ENCODE results near the gene ORAI2.

The ORAI2 gene

DNA sequence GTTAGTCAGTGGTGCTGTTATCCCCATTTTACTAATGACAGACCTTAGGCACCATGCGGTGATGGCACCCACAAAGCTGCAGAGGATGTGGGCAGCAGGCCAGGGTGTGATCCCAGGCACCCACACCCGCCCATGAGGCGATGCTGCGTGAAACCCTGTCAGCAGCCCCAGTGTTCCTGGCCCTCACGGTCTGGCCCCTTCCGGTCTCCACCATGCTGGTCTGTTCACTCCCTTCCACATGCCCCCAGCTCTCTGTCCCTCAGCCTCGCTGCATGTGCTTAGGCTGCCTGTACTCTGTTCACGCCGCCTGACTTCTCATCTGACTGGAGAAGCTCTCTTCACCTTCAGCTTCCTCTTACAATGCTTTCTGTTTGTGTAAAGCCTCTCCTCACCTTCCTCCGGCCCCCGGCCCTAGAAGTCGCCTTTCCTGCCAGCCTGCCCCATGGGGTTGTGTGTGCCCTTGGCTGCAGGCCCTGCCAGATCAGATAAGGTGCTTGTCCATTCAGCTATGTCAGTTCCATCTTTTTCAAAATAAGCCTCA is 17.6 kb upstream of the ORAI2 start:
- no peak for DNase-seq

DNA sequence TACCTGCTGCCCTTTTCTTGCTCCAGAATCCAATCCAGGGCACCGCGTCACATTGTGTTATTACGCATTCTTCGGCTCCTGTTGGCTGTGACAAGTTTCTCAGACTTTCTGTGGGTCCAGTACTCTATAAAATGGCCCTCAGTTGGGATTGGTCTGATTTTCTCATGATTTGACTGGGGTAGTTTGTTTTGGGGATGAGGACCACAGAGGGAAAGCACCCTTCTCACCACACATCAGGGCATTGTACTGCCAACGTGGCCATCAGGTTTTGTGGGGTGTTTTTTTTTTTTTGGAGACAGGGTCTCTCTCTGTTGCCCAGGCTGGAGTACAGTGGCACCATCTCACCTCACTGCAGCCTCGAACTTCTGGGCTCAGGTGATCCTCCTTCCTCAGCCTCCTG is 17.0 kb upstream of the ORAI2 start:
- DNase-seq, result no peak

DNA sequence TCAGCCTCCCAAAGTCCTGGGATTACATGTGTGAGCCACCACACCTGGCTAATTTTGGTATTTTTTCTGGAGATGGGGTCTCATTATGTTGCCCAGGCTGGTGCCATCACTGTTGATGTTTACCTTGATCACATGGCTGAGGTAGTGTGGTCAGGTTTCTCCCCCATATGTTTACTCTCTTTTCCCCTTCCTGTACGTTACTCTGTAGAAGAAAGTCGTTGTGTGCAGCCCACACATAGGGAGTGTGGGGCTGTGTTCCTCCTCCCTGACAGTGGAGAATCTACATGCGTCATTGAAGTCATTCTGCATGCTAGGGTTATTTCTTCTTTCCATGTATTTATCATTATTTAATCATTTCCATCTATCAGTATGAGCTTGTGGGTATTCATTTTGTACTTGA is 16.3 kb upstream of the ORAI2 start:
- DNase-seq, result no peak

DNA sequence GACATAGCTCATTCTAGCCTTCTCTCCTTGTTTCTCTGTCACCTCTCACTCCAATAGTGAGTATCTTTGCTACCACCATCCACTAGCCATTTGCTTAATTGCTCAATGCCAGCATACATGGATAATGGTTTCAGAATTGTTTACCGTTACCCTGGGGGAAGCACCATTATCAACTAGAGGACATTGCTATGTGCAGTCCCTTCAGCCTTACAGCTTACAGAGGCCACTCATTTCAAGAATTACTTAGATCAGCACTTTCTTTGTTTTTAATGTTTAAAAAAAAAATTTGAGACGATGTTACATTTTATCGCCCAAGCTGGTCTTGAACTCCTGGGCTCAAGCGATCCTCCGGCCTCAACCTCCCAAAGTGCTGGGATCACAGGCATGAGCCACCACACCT is 14.8 kb upstream of the ORAI2 start:
- no peak for DNase-seq

DNA sequence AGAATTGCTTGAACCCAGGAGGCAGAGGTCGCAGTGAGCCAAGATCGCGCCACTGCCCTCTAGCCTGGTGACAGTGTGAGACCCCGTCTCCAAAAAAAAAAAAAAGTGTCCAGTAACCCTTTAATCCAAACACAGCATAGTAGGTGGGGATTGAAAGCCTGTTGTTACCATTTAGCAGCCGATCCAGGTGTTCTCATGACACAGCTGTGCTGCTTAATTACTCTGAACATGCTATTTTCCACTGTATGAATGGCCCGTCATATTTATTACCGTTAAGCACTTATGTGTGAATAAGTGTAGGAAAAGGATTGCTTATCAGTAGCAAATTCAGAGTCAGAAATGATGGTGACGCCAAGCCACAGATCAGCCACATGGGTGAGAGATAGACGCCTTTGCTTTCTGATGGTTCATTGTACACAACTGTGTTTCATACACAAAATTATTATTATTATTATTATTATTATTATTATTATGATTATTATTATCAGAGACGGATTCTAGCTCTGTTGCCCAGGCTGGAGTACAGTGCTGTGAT is 11.6 kb upstream of the ORAI2 start:
- no peak for DNase-seq

DNA sequence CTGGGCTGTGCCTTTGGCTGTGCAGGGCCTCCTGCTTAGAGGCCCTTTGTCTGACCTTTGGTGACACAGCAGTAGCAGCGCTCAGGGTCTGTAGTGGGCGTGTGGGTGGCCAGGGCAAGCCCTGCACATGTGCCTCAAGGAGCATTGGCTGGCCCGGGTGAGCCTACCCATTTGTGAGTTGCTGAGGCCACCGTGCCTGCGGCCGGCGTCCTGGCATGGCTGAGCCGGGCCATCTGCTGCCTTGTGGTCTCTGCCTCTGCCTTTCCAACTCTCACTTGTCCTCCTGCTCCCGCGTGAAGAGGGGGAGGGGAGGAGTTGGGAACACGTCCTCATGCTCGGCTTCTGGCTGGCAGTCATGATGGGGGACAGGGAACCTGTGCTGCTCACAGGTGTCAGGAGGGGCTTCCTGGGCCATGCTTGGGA is 9.2 kb upstream of the ORAI2 start:
- DNase-seq, result no peak

DNA sequence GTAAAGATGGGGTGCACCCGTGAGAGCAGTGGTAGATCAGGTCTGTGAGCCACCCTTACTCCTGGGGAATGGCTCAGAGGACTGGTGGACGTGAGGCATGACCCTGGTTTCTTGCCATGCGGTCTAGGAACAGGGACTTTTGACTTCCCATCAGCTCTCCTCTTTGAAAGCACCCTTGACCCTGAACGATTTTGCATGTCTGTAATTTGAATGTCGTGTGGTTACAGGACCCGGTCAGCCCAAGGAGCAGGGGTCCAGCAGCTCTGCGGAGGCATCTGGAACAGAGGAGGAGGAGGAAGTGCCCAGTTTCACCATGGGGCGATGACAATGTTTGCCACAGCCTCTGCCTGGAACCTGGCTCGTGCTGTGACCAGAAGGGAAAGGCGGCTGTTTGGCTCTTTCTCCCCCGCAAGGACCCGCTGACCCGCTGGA is 8.6 kb upstream of the ORAI2 start:
- no peak for DNase-seq

DNA sequence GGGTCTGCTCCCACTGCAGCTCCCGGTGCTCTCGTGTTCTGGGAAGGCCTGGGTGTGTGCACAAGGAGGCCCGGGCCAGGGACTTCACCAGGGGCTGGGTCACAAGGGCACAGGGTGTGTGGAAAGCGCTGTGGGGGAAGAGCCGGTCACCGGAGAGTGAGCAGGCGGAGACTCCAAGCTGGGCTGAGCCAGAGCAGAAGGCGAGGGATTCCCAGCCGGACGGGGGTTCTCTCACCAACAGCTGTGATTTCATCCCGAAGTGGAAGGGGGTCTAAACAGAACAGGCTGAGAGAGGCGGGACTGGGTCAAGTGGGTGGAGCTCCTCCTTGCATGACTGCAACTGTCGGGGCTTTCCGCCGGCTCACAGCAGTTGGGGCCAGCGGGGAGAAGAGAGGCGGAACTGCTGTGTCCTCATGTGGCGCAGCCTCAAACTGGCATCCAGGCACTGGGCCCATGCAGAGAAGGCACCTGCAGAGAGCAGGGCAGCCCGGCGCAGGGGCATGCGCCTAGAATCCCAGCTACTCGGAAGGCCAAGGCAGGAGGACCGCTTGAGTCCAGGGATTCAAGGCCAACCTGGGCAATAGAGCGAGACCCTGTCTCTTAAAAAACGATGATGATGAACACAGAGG is 7.6 kb upstream of the ORAI2 start:
- DNase-seq, result no peak

DNA sequence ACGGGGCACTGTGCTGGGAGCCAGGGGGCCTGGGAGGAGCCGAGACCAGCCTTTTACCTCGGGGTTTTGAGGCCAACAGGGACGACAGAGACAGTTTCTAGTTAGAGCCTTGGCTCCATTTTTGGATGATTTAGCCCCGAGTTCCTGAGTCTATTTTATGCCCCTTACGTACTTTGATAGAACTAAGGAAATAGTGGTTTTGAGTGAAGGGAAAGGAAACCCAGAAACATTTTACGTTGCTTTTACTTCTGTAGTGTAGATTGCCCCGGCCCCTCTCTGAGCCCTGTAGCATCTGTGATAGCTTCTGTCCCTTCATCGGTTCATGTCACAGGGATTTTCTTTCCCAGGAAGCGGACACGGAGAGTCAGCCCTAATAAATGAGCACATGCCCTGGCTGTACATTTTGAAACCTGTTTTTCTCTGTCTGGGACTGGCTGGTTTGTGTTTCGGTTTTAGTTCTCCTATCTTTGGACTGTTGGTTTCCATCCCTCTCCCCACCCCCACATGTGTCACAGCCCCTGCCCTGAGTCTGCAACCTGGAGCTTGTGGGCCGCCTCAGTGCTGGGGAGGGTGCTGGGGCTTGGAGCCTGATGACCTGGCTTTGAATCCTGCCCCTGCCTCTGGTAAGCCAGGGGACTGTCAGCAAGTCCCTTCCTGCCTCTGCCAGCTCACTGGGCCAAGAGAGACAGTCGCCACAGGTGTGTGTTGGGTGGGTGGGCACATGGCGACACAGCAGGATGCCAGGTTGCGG is 6.9 kb upstream of the ORAI2 start:
- no peak for DNase-seq

DNA sequence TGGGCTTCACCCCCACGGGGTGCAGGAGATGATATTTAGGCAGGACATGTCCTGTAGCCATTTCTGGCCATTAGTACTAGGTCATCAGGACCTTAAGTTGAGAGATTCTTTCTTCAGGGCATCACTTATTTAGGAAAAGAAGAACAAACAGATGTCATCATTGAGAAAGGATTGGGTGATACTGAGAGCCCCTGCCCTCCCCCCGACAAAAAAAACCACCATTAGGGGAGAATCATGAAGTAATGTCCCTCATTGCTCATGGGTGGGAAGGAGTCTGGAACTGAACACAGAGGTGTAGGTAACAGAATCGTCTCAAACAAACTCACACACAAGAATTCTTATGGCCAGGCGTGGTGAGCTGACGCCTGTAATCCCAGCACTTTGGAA is 6.4 kb upstream of the ORAI2 start:
- no peak for DNase-seq

DNA sequence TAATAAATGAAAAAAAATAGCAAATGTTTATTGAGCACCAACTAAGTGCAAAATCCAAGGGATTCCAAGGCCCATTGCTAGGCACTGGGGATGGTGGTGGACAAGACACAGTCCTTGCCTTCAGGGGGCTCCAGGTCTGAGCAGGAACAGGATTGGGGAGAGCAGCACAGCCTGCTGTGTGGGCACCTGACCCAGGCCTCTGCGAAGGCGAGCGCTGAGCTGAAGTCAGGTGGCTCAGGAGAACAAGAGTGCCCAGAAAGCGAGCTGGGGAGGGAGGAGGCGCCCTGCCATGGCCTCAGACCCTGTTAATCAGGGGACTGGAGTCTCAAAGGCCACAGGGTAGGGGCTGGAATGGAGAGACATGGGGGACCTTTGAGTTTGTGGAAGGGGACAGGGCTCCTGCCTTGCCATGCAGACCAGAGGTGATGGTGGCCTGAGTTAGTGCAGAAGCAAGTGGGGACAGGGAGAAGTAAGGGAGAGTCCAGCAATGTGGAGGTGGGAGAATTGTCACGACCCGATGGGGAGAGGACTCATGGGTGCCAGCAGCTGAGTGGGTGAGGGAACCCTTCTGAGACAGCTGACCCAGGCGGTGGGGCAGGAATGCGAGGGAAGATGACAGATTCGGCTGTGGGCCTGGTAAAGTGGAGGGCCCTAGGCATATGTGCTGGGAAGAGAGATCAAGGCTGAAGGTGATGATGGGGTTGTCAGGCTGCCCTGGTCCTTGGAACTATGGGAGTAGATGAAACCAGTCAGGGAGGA is 4.1 kb upstream of the ORAI2 start:
- DNase-seq, result no peak

DNA sequence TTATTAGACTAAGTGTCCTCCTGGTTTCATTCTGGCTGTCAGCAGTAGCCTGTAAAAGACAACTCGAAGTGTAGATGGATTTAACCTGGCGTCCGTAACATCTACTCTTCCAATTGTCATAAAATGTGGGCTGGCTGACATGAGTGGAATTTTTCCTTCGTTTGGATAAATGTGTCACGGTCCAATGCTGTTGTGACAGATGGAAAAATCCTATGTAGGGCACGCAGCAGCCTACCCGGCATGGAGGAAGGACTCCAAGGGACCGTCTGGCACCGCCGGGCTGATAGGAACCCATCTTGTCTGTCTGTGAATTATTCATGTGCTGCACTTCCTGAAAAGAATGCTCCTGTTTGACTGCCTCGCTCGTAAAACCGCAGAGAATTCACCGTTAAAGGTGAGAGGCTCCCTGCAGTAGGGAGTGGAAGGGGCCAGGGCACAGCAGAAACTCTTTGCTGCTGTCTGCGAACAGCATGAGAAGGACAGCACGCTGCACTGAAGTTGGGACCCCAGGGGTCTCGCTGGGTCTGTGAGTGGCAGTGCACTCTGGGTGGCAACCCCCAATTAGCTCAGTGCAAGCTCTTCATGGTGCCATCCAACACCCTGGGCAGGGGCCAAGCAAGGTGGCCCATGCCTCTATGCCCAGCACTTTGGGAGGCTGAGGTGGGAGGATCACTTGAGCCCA is 1.6 kb upstream of the ORAI2 start:
- DNase-seq, result peak; percentile 67

DNA sequence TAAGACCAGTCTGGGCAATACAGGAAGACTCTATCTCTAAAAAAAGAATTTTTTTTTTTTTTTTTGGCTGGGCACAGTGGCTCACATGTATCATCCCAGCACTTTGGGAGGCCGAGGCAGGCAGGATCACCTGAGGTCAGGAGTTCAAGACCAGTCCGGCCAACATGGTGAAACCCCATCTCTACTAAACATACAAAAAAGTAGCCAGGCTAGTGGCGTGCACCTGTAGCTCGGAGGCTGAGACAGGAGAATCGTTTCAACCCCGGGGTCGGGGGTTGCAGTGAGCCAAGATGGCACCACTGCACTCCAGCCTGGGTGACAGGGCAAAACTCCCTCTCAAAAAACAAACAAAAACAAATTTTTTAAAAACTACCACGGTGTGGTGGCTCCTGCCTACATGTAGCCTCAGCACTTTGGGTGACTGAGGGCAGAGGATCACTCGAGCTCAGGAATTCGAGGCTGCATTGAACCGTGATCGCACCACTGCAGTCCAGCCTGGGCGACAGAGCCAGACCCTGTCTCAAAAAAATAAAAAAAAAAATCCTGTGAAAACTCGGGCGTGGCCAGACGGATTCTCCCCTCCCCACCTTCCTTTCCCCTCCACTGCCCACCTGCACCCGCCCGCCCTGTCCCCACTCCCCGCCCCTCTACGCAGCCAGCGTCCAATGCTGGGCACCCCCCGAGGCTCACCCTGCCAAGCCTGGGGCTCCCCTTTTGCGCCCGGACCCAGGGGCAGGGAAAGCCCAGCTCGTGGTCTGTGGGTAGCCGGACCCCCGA is 745 bp upstream of the ORAI2 start:
- DNase-seq, result peak; percentile 74

DNA sequence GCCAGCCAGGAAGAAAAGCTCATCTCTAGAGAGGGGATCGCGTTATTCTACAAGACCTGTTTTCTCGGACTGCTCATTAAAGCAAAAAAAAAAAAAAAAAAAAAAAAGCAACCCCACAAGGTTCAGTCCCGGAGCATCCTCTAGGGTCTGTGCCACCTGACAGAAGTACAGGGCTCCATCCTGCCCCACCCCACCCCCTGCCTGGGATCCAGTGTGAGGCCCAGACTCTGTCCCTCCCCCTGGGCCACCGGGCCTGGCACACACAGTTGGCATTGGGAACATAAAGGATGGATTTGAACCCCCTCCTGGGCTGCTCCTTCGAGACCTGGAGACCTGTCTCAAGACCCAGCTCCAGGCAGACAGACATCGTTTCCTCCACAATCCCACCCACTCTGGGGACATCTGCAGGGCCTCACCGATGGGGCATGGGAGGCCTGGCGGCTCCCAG is 688 bp downstream of the ORAI2 start:
- peak; percentile 66 for DNase-seq

DNA sequence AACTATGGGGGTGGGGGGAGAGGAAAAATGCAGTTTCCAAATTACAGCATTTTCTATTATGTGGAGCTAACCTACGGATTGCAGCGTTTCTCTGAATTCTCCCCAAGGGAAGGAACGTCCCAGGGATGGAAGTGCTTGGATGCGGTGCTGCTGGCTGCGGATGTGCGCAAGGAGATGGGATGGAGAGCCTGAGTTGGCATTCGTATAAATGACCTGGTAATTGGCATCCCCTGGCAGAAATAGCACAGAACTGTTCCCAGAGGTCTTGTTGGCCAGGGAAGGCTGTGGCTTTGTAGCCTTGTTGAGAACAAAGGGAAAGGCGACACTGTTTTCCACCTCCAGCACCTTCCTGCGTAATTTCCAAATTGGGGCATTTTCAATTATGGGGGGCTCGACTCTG is 2.7 kb downstream of the ORAI2 start:
- DNase-seq, result no peak

DNA sequence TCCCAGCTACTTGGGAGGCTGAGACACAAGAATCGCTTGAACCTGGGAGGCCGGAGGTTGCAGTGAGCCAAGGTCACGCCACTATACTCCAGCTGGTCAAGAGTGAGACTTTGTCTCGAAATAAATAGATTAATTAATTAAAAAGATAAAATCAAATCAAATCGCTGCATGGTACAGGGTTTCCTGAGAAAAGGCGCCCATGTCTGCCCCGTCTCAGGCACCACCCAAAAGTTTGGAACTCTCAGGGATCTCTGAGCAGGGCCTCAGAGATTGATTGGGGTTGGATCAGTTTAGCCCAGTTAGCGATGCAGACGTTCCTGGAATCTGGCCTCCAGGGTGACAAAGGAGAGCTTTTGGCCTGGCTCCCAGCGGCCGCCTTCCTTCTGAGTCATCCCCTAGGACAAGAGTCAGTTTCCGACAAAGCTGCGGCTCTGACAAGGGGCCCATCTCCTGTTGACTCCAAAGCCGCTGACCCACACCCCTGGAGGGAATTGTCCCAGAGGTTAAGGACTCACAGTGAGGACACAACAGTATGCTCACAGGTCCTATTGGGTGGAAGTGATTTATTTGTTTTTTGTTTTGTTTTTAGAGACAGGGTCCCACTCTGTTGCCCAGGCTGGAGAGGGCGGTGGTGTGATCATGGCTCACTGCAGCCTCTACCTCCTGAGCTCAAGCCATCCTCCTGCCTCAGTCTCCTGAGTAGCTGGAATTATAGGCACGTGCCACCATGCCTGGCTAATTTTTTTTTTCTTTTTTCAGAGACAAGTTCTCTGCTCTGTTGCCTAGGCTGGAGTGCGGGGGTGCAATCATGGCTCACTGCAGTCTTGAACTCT is 6.8 kb downstream of the ORAI2 start:
- DNase-seq, result no peak

DNA sequence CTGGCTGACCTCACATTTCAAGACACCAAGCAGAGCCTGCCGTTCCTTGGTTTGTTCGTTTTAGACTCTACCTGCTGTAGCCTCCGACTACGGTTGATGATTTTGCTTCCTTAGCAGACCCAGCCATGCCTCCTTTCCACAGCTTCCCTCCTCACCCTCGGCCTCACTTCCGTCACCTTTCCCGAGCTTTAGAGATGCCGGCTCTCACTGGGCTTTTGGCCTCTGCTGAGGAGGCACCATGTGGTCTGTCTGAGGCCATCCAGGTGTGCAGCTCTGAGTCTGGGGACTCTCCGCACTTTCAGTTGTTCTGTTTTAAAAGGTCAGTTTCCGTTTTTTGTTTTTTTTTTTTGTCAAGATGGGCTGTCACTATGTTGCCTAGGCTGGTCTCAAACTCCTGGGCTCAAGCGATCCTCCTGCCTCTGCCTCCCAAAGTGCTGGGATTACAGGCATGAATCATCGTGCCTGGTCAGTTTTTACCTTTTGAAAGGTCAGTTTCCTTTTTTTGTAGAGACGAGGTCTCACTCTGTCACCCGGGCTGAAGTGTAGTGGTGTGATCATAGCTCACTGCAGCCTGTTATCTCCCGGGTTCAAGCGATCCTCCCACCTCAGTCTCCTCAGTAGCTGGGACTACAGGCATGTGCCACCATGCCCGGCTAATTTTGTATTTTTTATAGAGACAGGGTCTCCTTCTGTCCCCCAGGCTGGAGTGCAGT is 11.7 kb downstream of the ORAI2 start:
- DNase-seq, result no peak

DNA sequence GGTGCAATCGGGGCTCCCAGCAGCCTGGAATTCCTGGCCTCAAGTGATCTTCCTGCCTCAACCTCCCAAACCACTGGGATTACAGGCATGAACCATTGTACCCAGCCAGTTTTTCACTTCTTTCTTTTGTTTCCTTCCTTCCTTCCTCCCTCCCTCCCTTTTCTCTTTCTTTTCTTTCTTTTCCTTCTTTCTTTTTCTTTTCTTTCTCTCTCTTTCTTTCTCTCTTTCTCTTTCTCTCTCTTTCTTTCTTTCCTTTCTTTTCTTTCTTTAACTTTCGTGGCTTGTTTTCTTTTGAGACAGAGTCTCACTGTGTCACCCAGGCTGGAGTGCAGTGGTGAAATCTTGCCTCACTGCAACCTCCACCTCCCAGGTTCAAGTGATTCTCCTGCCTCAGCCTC is 12.3 kb downstream of the ORAI2 start:
- DNase-seq, result no peak

DNA sequence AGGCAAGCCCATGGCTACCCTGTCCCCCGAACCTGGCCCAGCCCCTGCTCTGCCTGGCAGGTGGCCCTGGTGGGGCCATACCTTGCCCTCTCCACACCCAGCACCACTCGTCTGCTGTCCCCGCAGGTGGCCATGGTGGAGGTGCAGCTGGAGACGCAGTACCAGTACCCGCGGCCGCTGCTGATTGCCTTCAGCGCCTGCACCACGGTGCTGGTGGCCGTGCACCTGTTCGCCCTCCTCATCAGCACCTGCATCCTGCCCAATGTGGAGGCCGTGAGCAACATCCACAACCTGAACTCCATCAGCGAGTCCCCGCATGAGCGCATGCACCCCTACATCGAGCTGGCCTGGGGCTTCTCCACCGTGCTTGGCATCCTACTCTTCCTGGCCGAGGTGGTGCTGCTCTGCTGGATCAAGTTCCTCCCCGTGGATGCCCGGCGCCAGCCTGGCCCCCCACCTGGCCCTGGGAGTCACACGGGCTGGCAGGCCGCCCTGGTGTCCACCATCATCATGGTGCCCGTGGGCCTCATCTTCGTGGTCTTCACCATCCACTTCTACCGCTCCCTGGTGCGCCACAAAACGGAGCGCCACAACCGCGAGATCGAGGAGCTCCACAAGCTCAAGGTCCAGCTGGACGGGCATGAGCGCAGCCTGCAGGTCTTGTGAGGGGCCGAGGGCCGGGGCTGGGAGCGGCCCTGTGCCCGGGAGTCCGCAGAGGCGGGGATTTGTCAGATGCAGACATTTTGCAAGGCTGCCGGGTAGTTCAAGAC is 13.2 kb downstream of the ORAI2 start:
- DNase-seq, result no peak

DNA sequence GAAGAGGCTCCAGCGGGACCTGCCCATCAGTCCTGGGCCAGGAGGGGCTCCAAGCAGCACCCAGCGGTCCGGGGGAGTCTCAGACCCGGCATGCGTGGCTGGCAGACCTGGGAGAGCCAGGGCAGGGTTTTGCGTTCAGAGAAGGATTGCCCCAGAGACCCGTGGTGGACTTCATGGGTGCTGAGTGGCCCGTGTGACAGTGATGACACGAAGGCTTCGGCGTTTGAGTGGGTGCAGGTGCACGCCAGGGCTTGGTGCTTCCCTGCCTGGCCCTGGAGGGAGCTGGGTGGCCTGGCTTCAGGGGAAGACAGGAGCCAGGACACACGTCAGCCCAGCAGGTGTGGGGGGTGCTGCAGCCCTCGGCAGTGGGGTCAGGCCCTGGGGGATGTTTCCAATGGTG is 13.9 kb downstream of the ORAI2 start:
- DNase-seq, result no peak
